T-helper 1 cell treated with Interleukin-12 subunit alpha and Interleukin-12 subunit beta and Interleukin-4 antibody, amounts not matched to agents 30 ng/mL and 1 ng/mL, for 36 hours (primary cell): ENCODE data around the gene SMCO1. TPM values are rescaled to one million over a fixed set of nuclear protein-coding genes. Genes with fewer than 3 reads are reported as not detected.
"Not testable (repeated sequence)": the region's sequence is repeated elsewhere in the genome, so short reads cannot be mapped to it uniquely, and the experiment has no call there.

Experiments used
- intact Hi-C: fragments of 100-400 bp; cut with micrococcal nuclease; formaldehyde crosslinking; loops from one replicate; pipeline ENCODE4 v1.15.1; 2024
- total RNA-seq: library from RNA; stranded (reverse); gene quantifications from 2 replicates; pipeline ENCODE4 v1.2.3, GENCODE V29; 2022

The SMCO1 gene, protein sequence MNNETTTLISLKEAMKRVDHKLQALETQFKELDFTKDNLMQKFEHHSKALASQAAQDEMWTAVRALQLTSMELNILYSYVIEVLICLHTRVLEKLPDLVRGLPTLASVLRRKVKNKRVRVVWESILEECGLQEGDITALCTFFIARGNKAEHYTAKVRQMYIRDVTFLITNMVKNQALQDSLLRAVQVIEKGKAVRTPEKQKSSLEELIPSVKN
- total RNA-seq, result not detected in 2 replicates

- intact Hi-C loops, result loop anchor here (5.0 kb wide), 2 partner anchors 198 to 438 kb away; partner anchors contain the start of gene DYNLT2B
Observed at GRCh38 chr3:196514913-196515621, at the start of gene SMCO1. TSS of gene SMCO1 (minus strand) at chr3:196515346. CDS start at chr3:196515209, 137 bp downstream.

DNA sequence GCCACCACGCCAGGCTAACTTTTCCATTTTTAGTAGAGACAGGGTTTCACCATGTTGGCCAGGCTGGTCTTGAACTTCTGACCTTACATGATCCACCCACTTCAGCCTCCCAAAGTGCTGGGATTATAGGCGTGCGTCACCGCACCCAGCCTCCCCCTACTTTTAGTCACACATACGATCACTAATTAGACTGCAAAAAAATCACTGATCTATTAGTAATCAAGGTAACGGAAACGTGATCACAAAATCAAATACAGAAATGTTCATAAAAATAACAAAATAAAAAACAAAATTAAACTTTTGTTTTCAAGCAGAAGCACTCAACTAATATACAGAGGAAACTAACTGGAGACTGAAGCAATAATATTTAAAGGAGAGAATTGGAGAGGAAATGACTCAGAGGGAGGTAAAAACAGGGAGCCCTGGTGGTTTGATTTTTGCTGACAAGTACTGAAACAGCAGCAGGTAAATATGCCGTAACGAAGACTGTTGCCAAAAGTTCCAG, 48.6 kb upstream of the SMCO1 start:
- intact Hi-C loops, result loop anchor here (1.0 kb wide), 1 partner anchor 26 kb away; no protein-coding TSS in a partner anchor

- intact Hi-C loops, result no loop called here
Observed at GRCh38 chr3:196559826-196560225, 44.7 kb upstream of the SMCO1 start.

DNA sequence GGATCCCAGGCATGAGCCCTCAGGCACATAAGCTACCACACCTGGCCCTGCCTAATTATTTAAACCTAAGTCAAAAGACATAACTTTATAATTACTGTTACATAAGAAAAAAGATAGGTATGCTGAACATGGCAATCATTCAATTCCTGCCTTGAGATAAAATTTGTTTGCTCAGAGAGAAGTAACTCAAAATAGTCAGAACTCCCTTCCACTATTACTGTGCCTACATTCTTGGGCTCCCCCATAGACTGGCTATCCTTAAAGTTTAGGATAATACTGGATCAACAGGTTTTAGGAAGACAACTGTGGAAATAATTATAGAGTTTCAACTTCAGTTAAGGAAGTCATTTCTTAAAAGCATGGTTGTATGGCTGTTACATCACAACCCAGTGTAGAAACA, 43.3 kb upstream of the SMCO1 start:
- intact Hi-C loops, result no loop called here

DNA sequence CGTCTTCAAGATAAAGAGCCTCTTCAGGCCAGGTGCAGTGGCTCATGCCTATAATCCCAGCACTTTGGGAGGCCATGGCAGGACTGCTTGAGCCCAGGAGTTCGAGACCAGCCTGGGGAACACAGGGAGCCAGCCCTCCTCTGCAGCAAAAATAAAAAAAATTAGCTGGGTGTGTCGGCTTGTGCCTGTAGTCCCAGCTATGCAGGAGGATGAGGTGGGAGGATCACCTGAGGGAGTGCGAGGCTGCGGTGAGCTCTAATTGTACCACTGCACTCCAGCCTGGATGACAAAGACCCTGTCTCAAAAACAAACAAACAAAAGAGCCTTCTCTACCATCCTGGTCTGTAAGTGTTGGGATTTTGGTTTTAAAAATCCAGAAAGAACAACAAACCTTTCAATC, 42.1 kb upstream of the SMCO1 start:
- intact Hi-C loops, result no loop called here

DNA sequence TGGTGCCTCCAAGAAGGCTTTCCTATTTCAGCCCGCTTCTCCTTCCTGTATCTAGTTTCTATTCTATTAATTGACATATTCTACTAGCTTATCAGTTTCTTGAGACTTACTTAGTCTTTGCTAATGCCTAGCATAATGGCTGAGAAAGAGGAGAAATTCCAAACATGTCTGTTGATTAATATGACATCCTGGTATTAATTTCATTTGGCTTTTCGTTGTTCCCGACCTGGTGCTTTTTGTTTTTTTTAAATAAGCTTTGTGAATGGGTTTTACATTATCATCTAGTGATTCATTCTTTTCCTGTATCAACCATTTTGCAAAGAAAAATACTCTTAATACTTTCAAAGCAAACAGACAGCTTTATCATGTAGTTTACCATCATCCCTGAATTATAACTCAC, 40.1 kb upstream of the SMCO1 start:
- intact Hi-C loops, result no loop called here

DNA sequence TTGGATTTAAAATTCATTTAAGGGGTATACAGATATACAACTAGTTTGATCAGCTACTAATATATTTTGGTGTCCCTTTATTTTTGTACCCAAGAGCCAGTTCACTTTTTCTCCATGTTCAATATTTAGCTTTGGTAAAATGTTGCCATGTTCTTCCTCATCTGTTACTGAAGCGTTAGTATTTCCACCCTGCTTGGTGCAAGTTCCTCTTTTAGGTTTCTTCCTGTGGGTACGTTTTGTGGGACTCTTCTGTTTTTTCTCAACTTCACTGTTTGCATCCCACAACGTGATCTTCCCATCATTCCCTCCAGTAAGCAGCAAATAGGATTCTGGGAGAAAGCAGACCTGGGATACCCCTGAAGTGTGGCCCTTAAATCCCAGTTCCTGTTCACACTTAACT, 39.1 kb upstream of the SMCO1 start:
- intact Hi-C loops, result no loop called here

GRCh38 chr3:196553551-196553950, 38.4 kb upstream of the SMCO1 start:
- intact Hi-C loops, result no loop called here

DNA sequence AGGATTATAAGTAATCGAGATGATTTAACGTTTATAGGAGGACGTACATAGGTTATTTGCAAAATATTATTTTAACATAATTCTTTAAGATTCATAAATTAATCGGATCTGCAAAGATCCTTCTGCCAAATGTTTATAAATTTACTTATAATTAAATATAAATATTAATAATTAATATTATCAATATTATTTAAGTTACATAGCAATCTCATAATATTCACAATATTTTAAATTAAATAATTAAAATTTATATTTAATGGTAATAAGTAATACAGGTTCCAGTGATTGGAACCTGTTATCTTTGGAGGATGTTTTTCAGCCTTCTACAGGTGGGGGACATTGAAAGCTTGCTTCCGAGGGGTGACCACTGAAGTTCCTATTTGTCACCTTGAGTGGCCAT, 37.1 kb upstream of the SMCO1 start:
- intact Hi-C loops, result no loop called here

- intact Hi-C loops, result not testable (repeated sequence)
Observed at GRCh38 chr3:196550172-196550571, 35.0 kb upstream of the SMCO1 start.

DNA sequence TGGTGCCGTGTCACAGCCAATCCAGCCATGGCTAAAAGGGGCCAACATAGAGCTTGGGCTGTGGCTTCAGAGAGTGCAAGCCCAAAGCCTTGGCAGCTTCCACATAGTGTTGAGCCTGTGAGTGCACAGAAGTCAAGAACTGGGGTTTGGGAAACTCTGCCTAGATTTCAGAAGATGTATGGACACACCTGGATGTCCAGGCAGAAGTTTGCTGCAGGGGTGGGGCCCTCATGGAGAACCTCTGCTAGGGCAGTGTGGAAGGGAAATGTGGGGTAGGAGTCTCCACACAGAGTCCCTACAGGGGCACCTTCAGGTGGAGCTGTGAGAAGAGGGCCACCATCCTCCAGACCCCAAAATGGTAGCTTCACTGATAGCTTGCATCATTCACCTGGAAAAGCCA, 34.2 kb upstream of the SMCO1 start:
- intact Hi-C loops, result not testable (repeated sequence)

DNA sequence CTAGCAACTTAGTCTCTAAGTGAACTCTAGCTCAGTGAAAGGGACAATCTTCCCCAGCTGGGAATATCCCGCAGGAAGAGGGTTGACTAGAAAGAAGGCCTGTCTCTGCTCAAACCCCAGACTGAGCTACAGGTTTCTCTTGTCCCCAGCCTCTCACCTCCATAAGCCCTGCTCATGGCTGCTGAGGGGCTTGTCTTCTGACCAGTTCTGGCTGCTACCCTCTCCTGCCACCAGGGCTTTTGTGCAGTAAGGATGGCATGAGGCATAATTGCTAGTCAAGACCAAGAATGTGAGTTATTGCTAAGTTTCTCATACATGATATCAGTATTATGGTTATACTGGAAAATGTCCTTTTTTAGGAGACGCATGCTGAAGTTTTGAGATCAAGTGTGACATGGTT, 31.9 kb upstream of the SMCO1 start:
- intact Hi-C loops, result no loop called here

- intact Hi-C loops, result no loop called here
Observed at GRCh38 chr3:196546537-196546936, 31.4 kb upstream of the SMCO1 start.

DNA sequence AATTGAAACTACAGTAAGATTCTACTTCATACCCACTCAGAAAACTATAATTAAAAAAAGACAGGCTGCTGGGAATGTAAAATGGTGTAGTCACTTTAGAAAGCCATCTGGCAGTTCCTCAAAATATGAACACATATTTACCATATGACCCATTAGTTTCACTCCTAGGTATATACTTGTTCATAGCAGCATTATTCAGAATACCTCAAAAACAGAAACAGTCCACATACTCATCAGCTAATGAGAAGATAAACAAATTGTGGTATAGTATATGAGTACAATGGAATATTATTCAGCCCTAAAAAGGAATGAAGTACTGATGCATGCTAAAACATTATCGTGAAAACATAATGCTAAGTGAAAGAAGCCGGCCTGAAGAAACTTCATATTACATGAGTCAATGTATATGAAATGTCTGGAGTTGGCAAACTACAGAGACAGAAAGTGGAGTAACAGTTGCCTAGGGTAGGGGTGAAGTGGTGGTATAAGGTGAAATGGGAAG, 29.4 kb upstream of the SMCO1 start:
- intact Hi-C loops, result no loop called here

DNA sequence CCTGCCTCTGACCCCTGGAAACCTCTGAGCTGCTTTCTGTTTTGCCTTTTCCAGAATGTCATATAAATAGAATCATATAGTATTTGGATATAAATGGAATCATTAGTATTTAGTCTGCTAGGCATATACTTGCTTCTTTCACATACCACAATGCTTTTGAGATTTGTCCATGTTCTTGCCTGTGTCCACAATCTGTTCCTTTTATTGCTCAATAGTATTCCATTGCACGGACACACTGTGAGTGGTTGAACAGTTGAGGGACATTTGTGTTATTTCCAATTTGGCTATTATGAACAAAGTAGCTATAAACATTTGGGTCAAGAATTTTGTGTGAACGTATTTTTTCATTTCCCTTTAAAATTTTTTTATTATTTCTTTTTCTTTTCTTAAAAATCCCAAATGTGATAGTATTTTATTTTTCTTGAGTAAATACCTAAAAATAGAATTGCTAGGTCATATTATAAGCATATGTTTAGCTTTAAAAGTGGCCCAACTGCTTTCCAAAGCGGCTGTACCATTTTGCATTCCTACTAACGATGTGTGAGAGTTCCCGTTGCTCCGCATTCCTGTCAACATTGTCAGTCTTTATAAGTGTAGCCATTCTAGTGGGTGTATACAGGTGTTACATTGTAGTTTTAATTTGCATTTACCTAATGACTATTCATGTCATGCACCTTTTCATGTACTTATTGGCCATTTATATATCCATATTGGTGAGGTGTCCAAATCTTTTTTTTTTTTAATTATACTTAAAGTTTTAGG, 26.7 kb upstream of the SMCO1 start:
- intact Hi-C loops, result no loop called here

- intact Hi-C loops, result loop anchor here (1.0 to 10.0 kb wide), 7 partner anchors 27 to 650 kb away; partner anchors contain the start of genes NCBP2 and PIGZ
Observed at GRCh38 chr3:196537319-196537984, 22.3 kb upstream of the SMCO1 start.

DNA sequence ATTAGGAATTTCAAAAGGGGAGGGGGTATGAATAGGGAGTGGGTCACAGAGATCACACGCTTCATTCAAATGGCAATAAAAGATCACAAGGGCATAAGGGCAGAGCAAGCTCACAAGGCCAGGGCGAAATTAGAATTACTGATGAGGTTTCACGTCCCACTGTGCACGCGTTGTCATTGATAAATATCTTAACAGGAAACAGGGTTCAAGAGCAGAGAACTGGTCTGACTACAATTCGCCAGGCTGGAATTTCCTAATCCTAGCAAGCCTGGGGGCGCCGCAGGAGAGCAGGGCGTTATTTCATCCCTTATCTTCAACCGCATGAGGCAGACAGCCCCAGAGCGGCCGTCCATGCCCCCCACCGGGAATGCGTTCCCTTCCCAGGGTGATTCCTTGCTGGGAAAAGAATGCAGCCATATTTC, 18.1 kb upstream of the SMCO1 start:
- intact Hi-C loops, result loop anchor here (10.0 kb wide), 1 partner anchor 412 kb away; the partner anchor contains the start of gene NCBP2

- intact Hi-C loops, result loop anchor here (10.0 kb wide), 1 partner anchor 413 kb away; the partner anchor contains the start of gene NCBP2
Observed at GRCh38 chr3:196531418-196531817, 16.3 kb upstream of the SMCO1 start.

DNA sequence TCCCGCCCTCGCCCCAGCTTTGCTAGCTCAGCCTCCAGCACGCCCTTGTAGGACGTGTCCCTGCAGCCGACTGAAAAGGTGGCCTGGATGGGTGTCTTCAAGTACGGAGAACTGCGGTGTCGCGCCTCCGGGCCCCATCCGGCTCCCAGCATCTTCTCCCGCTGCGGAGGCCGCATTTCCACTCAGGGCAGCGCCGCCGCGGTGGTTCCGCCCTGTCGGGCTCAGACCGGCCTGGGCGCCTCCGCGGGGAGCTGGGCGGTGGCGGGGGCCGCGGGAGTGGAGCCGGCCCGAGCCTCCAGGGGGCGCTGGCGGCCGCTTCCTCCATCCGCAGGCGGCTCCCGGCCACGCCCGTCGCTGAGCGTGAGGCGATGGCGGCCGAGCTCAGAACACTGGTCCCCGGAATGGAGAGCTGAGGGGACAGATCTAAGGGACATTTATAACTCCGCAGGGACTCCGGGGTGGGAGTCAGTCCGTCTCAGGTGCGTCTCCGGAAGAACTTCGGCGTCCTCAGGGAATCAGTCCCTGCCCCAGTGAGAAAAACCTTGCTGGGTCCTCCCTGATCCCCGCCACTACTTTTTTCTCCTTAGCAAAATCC, 13.6 kb upstream of the SMCO1 start:
- intact Hi-C loops, result loop anchor here (1.0 to 2.0 kb wide), 3 partner anchors 25 to 156 kb away; partner anchors contain the start of genes FBXO45, RNF168 and WDR53

- intact Hi-C loops, result no loop called here
Observed at GRCh38 chr3:196525141-196525540, 10.0 kb upstream of the SMCO1 start.
